22Rv1 (cell line): ENCODE results near the gene MFSD2A.
A peak's percentile ranks its signal among the peaks of the same experiment; 100 is the strongest.
"Not testable (repeated sequence)": the region's sequence is repeated elsewhere in the genome, so short reads cannot be mapped to it uniquely, and the experiment has no call there.

ENCODE experiments used
- H3K27ac ChIP-seq: fragments of 450-650 bp; 2 replicates; pipeline ENCODE4 v1.5.1; 2017
- ZFX ChIP-seq: fragments of 450-650 bp; IDR thresholded peaks from 2 replicates; pipeline ENCODE4 v1.6.1; 2017; ENCODE audit warnings: antibody characterized with exemption, borderline replicate concordance
- TF ChIP-seq, protein P1 (sequence below): fragments of 450-650 bp; IDR thresholded peaks from 2 replicates; pipeline ENCODE4 v1.5.1; 2017; ENCODE audit warnings: mild to moderate bottlenecking

Gene MFSD2A

GRCh38 chr1:39960431-39960958, 5.5 kb downstream of the MFSD2A start:
- peak overlapping the region; percentile 73 for H3K27ac ChIP-seq

DNA sequence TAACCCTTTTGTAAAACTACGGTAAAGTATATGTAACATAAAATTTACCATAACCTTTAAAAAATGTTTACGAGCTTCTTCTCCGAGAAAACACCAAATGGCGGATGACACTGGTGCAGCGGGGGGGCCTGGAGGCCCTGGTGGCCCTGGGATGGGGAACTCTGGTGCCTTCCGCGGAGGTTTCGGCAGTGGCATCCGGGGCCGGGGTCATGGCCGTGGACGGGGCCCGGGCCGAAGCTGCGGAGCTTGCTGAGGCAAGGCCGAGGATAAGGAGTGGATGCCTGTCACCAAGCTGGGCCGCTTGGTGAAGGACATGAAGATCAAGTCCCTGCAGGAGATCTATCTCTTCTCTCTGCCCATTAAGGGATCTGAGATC, 7.5 kb downstream of the MFSD2A start:
- TF ChIP-seq, protein P1, sequence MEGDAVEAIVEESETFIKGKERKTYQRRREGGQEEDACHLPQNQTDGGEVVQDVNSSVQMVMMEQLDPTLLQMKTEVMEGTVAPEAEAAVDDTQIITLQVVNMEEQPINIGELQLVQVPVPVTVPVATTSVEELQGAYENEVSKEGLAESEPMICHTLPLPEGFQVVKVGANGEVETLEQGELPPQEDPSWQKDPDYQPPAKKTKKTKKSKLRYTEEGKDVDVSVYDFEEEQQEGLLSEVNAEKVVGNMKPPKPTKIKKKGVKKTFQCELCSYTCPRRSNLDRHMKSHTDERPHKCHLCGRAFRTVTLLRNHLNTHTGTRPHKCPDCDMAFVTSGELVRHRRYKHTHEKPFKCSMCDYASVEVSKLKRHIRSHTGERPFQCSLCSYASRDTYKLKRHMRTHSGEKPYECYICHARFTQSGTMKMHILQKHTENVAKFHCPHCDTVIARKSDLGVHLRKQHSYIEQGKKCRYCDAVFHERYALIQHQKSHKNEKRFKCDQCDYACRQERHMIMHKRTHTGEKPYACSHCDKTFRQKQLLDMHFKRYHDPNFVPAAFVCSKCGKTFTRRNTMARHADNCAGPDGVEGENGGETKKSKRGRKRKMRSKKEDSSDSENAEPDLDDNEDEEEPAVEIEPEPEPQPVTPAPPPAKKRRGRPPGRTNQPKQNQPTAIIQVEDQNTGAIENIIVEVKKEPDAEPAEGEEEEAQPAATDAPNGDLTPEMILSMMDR, result no peak
- no peak for TF ChIP-seq ZFX
- no peak overlapping the region for H3K27ac ChIP-seq

More at GRCh38 chr1:39960431-39960958, 5.5 kb downstream of the MFSD2A start:
- TF ChIP-seq, protein P1, result no peak
- TF ChIP-seq ZFX, result no peak

- not testable (repeated sequence) for H3K27ac ChIP-seq
Measured at GRCh38 chr1:39962964-39963363, 8.0 kb downstream of the MFSD2A start.

- no peak overlapping the region for H3K27ac ChIP-seq
- TF ChIP-seq, protein P1, result no peak
- TF ChIP-seq ZFX, result no peak
Measured at GRCh38 chr1:39964552-39964951, 9.6 kb downstream of the MFSD2A start.

GRCh38 chr1:39965044-39965443, 10.1 kb downstream of the MFSD2A start:
- TF ChIP-seq, protein P1, result no peak
- no peak for TF ChIP-seq ZFX
- H3K27ac ChIP-seq, result no peak overlapping the region

DNA sequence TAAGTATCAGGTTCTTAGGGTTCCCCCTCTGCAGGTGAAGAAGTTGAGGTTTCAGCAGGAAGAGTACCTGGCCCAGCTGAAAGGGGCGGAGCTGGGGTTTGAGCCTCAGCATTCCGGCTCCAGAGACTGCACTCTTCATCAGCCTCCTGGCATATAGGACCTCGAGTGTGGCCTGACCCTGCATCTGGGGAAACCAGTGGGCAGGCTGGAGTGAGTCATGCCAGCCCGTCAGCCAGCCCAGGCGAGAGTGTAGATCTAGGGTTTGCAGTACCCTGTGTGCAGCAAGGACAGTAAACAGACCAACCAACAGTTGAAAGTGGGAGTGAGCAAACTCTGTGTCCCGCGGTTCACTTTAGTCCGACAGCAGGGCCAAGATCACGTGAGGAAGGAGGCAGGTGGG, 14.1 kb downstream of the MFSD2A start:
- H3K27ac ChIP-seq, result no peak overlapping the region
- TF ChIP-seq, protein P1, result no peak
- no peak for TF ChIP-seq ZFX

DNA sequence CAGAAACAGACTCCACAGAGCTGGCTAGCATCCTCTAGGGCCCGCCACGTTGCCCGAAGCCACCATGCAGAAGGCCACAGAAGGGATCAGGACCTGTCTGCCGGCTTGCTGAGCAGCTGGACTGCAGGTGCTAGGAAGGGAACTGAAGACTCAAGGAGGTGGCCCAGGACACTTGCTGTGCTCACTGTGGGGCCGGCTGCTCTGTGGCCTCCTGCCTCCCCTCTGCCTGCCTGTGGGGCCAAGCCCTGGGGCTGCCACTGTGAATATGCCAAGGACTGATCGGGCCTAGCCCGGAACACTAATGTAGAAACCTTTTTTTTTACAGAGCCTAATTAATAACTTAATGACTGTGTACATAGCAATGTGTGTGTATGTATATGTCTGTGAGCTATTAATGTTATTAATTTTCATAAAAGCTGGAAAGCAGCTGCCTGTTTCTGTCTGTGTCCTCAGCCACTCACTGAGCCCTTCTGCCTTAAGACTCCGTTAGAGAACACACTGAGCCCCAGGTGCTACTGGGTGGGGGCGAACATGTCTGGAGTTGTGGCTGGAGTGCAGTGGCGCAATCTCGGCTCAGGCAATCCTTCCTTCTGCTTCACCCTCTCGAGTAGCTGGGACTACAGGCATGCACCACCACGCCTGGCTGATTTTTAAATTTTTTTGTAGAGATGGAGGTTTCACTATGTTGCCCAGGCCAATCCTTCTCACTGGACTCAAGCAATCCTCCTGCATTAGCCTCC, 14.8 kb downstream of the MFSD2A start:
- TF ChIP-seq, protein P1, result no peak
- no peak for TF ChIP-seq ZFX
- H3K27ac ChIP-seq, result no peak overlapping the region
